GM19193 (cell line): ENCODE data around the gene PACS1.

Source experiments
- POLR2A ChIP-seq: IDR thresholded peaks from 4 replicates; pipeline ENCODE4 v1.6.1; 2011; ENCODE audit not compliant: insufficient read depth, insufficient read length; ENCODE audit errors: extremely low read depth

Gene PACS1

DNA sequence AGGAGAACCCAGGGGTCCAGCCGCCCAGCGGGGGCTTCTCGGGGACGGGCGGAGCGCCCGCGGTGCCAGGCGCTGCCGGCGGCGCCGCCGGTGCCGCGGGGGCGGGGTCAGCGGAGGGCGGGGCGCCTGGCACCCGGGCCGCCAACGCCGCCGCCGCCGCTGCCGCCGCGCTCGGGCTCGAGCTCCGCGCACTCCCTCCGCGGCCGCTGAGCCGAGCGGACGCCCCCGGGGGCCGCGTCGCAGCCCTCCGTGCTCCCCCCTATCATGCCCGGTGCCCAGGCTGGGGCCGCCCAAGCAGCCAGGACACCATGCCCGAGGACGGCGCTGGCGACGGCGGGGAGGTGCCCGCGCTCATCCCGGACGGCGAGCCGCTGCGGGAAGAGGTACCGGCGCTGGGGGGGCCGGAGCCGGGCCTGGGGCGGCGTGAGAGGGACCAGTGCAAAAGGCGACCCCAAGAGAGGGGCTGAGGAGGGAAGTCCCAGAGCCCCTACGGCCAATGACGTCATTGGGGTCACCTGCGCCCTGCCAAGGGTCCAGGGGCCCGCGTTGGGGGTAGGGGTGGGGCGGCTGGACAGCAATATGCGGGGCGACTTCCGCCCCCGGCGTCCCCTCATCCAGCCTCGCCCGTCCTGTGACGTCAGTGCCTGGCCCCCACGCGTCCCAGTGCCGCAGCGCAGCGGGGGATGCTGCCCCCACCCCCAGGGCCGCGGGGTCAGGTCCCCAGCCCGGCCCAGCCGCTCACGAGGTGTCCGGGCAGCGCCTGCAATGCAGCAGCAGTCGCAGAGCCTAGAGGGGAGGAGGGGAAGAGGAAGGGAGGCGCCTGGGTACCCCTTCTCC, 221.9 kb downstream of the PACS1 start, which contains the start of gene TMEM151A:
Gene TMEM151A (plus strand): TSS at position 189 of the 837 bp plus-strand sequence. CDS start 120 bp downstream, at position 309.
- no peak for TF ChIP-seq POLR2A

DNA sequence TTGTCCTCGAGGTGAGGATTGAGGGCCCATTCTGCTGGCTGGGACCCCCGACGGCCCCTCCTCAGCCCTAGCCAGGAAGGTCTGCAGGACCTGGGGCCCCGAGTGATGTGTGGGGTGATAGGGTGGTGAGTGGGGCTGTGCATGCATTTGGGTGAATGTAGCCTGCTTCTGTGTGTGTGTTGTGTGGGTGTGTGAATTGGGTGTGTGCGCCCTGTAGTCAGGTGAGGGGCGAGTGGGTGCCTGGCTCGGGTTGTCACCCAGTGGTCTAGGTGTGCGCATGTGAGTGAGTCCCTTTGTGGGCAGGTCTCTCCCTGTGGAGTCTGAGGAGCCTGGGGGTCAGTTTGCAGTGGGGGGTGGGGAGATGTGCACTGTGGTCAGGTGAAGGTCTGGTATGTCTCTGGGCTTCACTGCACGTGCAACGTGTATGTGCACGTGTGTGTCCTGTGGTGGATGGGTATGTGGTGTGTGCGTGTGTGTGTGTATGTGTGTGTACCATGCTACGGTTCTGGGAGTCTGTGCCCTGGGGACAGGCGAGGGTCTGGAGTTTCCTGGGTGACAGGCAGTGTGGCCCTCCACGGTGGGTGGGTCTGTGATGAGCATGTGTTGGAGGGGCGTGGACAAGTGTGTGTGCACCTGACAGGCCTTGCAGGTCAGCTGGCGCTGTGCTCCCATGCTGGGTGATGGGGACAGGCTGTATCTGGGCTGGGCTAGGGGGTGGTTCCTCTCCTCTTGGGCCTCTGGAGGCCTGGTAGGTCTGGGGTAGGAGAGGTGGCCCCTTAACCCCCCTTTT, 222.7 kb downstream of the PACS1 start:
- TF ChIP-seq POLR2A: no peak

GRCh38 chr11:66293352-66293751, 223.3 kb downstream of the PACS1 start:
- no peak for TF ChIP-seq POLR2A

DNA sequence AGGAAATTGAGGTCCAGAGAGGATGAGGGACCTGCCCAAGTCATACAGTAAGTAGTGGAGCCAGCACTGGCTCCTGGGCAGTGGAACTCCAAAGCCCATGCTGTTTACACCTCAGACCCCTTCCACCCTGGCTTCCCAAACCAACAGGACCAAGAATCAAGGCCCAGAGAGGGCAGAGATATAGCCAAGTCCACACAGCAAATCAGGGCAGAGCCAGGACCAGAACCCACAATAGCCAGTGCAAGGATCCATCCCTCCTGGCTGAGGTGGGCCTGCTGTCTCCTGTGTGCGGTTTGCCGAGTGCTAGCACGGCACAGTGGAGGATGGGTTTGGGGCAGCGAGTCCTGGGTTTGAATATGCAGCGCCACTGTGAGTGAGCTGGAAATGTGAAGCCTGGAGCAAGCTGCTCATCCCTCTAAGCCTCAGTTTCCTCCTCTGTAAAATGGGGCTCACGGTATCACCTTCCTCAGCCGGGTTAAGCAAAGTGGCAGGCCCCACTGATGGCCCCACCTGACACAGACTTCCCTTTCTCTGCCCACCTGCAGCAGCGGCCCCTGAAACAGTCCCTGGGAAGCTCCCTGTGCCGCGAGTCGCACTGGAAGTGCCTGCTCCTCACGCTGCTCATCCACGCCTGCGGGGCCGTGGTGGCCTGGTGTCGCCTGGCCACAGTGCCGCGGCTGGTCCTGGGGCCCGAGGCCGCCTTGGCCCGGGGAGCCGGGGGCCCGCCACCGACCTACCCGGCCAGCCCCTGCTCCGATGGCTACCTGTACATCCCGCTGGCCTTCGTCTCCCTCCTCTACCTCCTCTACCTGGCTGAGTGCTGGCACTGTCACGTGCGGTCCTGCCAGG, 223.9 kb downstream of the PACS1 start:
- TF ChIP-seq POLR2A: no peak
